ENCODE results near the gene ARHGAP15.

Gene ARHGAP15

DNA sequence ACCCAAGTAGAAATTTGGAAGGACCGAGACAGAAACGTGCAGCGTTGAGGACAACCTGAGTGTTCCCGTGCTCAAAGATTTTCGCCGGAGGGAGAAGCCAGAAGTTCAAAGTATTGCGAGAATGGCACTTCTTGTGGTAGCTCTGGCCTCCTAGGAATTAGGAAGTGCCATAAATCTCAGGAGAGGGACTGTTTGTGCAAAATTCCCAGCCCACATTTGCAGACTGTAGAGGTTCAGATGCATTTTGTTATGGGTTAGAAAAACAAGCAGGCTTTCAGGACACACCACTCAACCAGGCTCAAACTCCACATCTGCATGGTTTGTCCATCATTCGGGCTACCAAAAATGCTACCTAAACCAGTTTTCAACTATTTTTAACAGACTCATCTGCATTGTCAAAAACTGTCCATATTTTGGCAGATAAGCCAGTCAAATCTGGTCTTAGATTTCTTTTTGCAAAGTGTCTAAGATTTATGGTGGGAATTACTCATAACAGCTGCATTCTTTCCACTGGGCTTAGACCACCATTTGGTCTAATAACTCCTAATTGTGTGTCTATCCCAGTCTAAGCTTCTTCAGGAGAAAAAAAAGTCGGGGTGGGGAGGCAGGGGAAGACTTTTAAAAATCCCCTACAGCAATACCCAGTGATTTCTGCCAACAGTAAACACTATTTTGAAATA is 422.9 kb downstream of the ARHGAP15 start:
- DNase-seq (ENCODE audit: low read depth in 1 of 2, low spot score in 1 of 2) = peak in 1 of 2 experiments; percentile 90
- in situ Hi-C loops (cut with HindIII; ENCODE audit: low pct_unique_long_range_greater_than_20kb, low sequenced_read_pairs) = no loop called here
- no peak for TF ChIP-seq JUND (IDR thresholded peaks at IDR 0.05; ENCODE audit: low read depth)

DNA sequence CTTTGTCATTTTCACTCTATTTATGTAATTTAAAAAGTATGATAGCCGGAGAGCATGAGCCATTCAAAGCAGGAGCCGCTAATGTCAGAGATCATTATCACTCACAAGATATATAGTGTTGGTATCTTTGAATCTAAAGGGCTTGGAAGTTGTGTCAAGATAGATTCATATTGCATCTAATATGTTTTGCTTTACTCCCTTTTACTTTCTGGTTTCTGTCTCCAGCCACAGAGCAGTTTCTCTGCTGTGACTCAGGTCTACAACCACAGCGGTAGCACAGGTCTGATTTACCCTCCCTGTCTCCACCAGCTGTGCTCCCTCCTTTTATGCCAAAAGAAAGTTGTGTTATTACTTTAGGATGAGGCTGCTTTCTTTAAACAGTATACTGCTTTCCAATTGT is 424.0 kb downstream of the ARHGAP15 start:
- in situ Hi-C loops (cut with HindIII; ENCODE audit: low pct_unique_long_range_greater_than_20kb, low sequenced_read_pairs) = no loop called here
- no peak for TF ChIP-seq JUND (IDR thresholded peaks at IDR 0.05; ENCODE audit: low read depth)
- no peak for DNase-seq (ENCODE audit: low read depth in 1 of 2, low spot score in 1 of 2)

DNA sequence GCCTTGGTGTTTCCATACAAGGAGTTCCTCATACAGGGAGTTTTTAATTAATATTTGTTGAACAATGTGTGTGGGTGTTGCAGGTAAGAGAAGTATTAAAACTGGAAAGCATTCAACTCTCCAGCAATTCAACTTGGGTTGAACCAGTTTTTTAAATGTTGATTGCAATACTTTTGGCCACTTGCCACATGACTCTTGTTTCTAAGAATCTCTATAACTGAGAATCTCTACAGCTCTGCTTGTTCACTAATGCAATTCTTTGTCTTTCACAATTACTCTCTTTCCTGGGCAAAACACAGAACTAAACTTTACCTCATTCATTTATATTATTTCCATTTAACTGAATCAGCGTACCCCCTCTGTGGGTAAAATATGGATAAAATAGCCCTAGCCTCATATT is 429.4 kb downstream of the ARHGAP15 start:
- peak in 1 of 2 experiments; percentile 20 for DNase-seq (ENCODE audit: low read depth in 1 of 2, low spot score in 1 of 2)
- TF ChIP-seq JUND (IDR thresholded peaks at IDR 0.05; ENCODE audit: low read depth) = no peak
- in situ Hi-C loops (cut with HindIII; ENCODE audit: low pct_unique_long_range_greater_than_20kb, low sequenced_read_pairs) = no loop called here

DNA sequence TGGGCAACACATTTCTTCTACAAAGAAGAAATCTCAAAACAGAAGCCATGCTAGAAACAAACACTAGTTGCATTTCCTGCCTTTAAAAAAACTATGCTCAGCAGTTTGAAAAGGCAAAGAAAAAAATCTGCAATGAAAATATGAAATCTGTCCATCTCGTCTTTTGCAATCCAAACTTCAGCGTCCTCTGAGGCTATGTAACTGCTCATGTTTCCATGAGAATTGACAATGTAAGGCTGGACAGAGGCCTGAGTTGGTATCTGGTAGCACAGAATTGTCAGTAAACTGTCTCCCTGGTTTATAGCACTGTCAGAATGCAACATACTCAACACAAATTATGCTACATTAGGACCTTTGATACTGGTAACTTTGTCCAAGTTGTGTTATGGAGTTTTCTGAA is 429.9 kb downstream of the ARHGAP15 start:
- no peak for TF ChIP-seq JUND (IDR thresholded peaks at IDR 0.05; ENCODE audit: low read depth)
- in situ Hi-C loops (cut with HindIII; ENCODE audit: low pct_unique_long_range_greater_than_20kb, low sequenced_read_pairs) = no loop called here
- DNase-seq (ENCODE audit: low read depth in 1 of 2, low spot score in 1 of 2) = peak in 1 of 2 experiments; percentile 13

DNA sequence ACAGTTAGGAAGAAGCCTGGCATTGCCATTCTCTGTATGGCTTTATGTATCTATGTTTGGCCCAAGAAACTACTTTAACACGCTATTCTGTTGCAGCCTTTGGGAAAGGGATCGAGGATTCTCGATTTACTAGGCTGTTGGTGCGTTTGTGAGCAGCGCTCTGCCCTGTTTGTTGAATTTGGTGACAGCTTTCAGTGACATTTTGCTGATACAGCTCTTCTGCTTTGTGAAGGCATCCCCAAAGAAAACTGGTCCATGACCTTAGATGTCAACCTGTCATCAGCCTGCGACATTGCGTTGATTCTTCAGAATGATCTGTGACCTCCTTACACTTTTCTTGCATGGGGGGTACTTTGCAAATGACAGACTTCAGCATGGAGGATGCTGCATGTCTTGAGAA is 431.5 kb downstream of the ARHGAP15 start:
- no peak for DNase-seq (ENCODE audit: low read depth in 1 of 2, low spot score in 1 of 2)
- TF ChIP-seq JUND (IDR thresholded peaks at IDR 0.05; ENCODE audit: low read depth) = no peak
- in situ Hi-C loops (cut with HindIII; ENCODE audit: low pct_unique_long_range_greater_than_20kb, low sequenced_read_pairs) = no loop called here

DNA sequence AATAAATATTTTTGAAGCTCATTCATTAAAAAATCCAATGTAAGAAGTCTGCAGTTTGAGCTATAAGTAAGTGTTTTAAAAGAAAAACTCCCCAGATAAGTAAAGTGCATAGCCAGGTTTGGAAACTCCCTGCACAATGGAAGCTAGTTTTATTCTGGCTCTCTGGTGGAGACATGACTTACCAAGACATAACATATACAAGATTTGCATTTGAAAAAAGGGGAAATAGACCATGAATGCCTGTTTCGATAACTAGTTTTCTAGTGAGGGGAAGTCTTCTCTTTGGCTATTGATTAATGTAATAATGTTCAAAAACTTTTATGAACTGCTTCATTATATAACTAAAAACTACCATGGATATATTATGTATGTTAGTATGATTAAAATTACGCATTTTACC is 435.2 kb downstream of the ARHGAP15 start:
- in situ Hi-C loops (cut with HindIII; ENCODE audit: low pct_unique_long_range_greater_than_20kb, low sequenced_read_pairs) = no loop called here
- TF ChIP-seq JUND (IDR thresholded peaks at IDR 0.05; ENCODE audit: low read depth) = no peak
- no peak for DNase-seq (ENCODE audit: low read depth in 1 of 2, low spot score in 1 of 2)

DNA sequence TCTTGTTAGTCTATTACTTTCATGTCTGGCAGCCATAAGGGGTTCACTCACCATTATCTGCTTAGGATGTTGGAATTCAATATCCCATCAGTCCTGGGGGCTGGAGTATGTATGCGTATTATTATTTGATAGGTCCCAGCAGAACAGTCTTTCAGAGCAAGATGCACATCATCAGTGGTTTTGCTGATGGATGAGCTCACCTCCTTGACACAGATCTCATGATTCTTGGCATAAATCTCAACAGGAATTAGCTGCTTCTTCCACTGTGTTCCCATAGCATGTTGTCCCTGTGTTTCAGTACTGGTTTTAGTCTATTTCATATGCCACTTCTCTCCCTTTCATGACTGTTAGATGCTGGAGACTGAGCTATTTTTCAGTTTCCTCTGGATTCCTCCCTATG is 442.5 kb downstream of the ARHGAP15 start:
- no peak for TF ChIP-seq JUND (IDR thresholded peaks at IDR 0.05; ENCODE audit: low read depth)
- no peak for DNase-seq (ENCODE audit: low read depth in 1 of 2, low spot score in 1 of 2)
- in situ Hi-C loops (cut with HindIII; ENCODE audit: low pct_unique_long_range_greater_than_20kb, low sequenced_read_pairs) = no loop called here

DNA sequence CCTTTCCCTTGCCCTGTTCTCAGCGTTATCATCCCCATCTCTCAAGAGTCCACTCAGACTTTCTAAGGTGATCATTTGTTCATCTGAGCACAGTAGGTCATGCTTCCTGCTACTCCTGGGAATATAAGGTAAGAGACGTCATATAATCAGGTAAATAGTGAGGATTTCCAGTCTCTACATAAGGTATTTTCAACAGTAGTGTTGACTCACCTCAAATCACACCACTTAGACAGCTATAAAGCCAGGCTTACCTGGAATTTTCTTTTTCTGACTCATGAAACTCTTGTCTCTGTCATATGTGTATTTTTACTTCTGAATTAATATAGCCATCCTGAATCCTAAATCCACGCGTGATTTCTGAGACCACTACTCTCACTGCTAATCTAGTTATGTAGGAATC is 443.2 kb downstream of the ARHGAP15 start:
- no peak for DNase-seq (ENCODE audit: low read depth in 1 of 2, low spot score in 1 of 2)
- in situ Hi-C loops (cut with HindIII; ENCODE audit: low pct_unique_long_range_greater_than_20kb, low sequenced_read_pairs) = no loop called here
- TF ChIP-seq JUND (IDR thresholded peaks at IDR 0.05; ENCODE audit: low read depth) = no peak

DNA sequence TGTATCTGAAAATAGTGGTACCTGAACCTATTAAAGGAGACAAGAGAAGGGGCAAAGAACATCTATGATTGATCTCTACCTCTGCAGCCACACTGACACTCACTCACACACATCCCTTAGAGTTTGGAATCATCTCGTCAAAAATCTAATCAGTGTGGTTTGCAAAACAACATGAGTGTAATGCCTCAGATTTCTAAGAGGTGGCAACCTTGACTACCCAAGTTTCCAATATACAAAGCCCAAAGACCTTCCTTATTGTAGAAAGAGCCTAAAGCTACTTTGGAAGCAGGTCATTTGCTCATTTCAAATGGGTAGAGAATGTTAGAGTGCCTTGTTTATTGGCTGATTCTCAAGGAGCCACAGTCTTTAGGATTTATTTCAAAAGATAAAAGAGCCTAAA is 444.9 kb downstream of the ARHGAP15 start:
- in situ Hi-C loops (cut with HindIII; ENCODE audit: low pct_unique_long_range_greater_than_20kb, low sequenced_read_pairs) = no loop called here
- DNase-seq (ENCODE audit: low read depth in 1 of 2, low spot score in 1 of 2) = no peak
- TF ChIP-seq JUND (IDR thresholded peaks at IDR 0.05; ENCODE audit: low read depth) = no peak

DNA sequence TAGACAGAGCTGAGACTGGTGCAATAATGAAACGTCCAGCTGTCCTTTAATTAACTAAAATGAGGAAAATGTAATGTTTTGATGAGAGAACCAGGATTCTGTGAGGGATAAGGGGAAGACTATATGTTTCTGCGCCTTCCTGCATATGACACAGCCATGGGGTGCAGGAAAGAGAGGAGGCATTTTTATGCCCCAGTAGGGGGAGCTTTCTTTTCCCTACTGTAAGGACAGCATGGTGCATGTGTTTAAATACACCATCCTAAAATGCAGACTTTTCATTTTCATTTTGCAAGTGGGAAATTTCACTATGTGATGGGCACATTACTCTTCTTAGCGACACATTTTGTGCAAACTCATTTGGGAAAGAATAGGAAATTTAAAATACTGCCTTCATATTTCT is 446.1 kb downstream of the ARHGAP15 start:
- in situ Hi-C loops (cut with HindIII; ENCODE audit: low pct_unique_long_range_greater_than_20kb, low sequenced_read_pairs) = no loop called here
- no peak for TF ChIP-seq JUND (IDR thresholded peaks at IDR 0.05; ENCODE audit: low read depth)
- DNase-seq (ENCODE audit: low read depth in 1 of 2, low spot score in 1 of 2) = peak in 1 of 2 experiments; percentile 36

DNA sequence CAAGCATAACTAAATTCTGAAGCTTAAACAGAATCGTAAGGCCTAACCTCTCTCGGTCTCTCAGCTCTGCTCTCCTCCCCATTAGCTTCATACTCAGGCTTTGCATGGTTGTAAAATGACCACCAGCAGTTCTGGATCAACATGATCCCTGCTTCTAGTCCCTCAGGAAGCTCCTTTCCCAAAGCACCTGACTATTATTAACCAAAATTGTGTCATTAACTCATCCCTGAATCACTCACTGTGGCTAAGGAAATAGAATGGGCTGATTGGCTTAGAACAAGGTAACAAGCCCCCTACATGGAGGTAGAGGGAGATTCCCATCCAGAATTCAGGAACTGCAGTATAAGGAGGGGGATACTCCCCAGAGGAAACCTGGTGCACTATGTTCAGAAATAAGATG is 448.3 kb downstream of the ARHGAP15 start:
- TF ChIP-seq JUND (IDR thresholded peaks at IDR 0.05; ENCODE audit: low read depth) = no peak
- in situ Hi-C loops (cut with HindIII; ENCODE audit: low pct_unique_long_range_greater_than_20kb, low sequenced_read_pairs) = no loop called here
- DNase-seq (ENCODE audit: low read depth in 1 of 2, low spot score in 1 of 2) = no peak

DNA sequence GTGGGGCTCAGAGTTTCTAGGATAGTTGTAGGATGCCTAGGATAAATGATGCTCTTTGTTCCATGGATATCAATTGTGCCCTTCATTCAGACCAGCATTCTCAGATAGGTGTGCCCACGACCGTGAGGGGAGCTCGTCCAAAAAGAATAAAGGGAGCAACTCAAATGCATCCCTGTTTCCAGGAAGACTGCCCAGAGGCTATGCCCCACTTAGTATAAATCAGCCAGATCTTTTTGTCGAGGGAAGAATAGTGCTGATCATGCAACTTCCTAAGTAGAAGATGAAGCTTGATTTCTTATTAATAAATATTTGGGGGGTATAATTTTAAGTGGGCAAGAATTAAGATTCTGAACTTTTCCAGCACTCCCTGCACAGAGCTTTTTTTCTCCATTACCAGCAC is 450.2 kb downstream of the ARHGAP15 start:
- in situ Hi-C loops (cut with HindIII; ENCODE audit: low pct_unique_long_range_greater_than_20kb, low sequenced_read_pairs) = no loop called here

DNA sequence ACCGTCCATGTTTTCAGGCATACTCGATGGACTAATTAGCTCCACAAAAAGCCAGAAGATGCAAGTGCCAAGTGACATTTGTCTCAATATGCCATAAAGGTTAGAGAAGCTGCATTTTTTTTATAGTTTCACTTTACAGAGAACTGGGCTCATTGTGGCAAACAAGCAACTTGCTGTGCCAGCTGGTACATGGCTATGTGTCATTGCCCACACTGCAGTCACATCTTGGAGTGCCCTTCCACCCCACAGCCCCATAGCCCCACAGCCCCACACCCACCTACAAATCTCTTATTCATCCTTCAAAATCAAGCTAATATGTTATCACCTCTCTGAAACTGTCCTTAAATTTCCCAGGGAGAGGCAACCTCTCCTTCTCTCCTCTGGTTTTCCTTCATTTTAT is 451.9 kb downstream of the ARHGAP15 start:
- in situ Hi-C loops (cut with HindIII; ENCODE audit: low pct_unique_long_range_greater_than_20kb, low sequenced_read_pairs) = no loop called here
- no peak for DNase-seq (ENCODE audit: low read depth in 1 of 2, low spot score in 1 of 2)

More for the DNA sequence above, 450.2 kb downstream of the ARHGAP15 start:
- TF ChIP-seq JUND (IDR thresholded peaks at IDR 0.05; ENCODE audit: low read depth) = no peak
- DNase-seq (ENCODE audit: low read depth in 1 of 2, low spot score in 1 of 2) = no peak

More for the DNA sequence above, 451.9 kb downstream of the ARHGAP15 start:
- no peak for TF ChIP-seq JUND (IDR thresholded peaks at IDR 0.05; ENCODE audit: low read depth)

Measured in T47D (cell line).